GM21381 (cell line): ENCODE results near the gene LRIT2.

Source experiments
- ATAC-seq: cut with Tn5 transposase; IDR thresholded peaks from one replicate; pipeline ENCODE4 v1.9.1; 2021; ENCODE audit warnings: mild to moderate bottlenecking, moderate library complexity; ENCODE audit not compliant: unreplicated experiment

The LRIT2 gene, protein sequence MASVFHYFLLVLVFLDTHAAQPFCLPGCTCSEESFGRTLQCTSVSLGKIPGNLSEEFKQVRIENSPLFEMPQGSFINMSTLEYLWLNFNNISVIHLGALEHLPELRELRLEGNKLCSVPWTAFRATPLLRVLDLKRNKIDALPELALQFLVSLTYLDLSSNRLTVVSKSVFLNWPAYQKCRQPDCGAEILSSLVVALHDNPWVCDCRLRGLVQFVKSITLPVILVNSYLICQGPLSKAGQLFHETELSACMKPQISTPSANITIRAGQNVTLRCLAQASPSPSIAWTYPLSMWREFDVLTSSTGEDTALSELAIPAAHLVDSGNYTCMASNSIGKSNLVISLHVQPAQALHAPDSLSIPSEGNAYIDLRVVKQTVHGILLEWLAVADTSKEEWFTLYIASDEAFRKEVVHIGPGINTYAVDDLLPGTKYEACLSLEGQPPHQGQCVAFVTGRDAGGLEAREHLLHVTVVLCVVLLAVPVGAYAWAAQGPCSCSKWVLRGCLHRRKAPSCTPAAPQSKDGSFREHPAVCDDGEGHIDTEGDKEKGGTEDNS

DNA sequence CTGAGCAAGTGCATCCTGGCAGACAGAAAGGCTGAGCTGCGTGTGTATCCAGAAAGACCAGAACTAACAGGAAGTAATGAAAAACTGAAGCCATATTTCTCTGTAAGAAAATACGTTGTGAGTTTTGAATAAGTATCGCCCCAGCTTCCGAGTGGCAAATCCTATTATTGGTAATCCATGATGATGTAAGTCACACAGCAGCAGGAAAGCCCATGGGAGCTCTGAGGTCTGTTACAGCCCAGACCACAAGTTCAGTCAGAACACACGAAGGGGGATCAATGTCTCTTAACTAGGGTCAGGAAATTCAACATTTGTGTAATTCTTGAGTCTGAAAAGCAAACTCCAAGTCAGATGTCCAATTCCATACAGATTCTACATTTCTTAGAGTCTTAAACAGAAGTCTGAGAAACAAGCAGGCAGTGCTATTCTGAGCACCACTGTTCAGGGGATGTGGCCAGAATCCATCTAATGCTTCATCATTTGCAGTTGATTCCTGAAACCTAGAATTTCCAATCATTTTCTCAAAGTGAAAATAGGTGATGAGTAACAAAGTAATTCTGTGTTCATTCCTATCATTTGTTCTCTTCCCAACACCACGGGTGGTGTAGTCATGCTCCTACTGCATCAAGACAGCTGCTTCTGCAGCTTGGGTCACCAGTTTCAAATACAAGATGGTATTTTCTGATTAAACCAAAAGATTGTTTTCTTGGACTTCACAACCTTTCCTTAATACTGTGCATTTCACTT is at the start of gene LRIT2:
Gene LRIT2 (minus strand): TSS at position 118 of the 747 bp plus-strand sequence. CDS start 24 bp downstream, at position 94.
- ATAC-seq = no peak

DNA sequence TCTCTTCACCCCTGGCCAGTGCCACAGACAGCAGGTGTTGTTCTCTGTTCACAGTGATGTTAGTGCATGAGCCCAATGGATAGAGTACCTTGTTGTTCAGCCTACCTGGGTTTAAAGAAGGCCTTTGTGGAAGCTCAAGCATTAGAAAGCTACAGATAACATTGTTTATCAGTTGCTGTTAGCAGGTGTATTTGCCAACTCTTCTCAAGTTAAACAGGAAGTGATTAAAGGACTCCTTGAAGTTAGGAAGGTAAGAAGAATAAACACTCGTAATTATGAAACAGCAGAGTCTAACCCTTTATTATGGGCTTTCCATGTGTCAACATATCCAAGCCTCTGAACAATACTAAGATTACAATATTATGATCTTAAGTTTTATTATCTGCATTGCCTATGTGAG is 45.4 kb upstream of the LRIT2 start:
- ATAC-seq = no peak

DNA sequence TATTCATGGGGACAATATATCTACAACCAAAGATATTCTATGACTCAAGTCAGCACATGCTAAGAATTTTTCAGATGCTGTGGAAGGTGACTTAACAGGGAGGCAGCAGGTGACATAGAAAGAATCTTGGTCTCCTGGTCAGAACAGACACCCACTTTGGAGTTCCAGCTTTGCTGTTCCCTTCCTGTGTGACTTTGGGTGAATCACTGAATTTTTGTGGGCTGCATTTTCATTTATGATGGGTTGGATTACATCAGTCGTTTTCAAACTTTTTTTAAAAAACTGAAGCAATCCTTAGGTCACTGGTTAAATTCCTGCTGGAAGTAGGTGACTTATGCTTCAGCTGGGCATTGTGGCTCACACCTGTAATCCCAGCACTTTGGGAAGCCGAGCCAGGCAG is 44.4 kb upstream of the LRIT2 start:
- ATAC-seq = no peak

DNA sequence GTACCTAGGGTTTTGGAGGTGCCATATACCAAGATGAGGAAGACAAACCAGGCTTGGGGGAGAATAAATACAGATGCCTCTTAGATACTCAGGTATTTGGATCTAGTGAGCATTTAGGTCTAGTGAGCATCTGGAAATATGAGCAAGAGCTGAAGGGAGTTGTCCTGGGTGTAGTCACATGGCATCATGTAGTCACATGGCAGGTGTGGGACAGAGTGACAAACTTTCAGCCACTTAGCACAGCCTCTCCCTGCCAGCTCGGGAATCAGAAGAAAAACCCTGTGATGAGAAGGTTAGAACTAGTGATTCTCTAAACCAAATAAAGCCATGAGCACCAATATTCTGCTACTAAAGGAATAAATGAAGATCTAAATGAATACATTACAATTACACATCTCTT is 43.8 kb upstream of the LRIT2 start:
- no peak for ATAC-seq

DNA sequence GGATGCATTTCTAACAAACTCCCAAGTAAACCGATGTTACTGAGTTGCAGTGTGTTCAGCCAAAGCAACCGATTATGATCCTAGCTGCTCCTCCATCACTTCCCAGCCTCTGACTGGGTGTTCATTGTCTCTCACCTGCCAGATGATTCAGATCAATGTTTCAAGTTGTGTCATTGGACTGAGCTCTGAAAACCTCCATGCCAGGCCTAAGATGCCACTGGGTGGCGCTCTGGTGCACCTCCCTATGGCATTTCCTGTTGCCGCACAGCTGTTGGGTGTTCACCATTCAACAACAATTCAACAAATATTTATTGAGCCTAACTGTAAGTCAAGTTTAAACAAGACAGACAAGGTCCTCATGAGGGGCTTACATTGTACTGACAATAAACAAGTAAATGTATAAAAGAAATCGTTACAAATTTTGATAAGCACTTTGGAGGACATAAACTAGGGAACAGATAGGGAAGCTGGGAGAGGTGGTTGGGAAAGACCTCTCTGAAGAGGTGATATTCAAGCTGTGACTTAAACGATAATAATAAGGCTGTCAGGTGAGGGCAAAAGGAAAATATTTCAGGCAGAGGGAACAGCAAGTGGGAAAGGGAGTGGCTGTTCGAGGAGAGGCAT is 42.3 kb upstream of the LRIT2 start:
- no peak for ATAC-seq

DNA sequence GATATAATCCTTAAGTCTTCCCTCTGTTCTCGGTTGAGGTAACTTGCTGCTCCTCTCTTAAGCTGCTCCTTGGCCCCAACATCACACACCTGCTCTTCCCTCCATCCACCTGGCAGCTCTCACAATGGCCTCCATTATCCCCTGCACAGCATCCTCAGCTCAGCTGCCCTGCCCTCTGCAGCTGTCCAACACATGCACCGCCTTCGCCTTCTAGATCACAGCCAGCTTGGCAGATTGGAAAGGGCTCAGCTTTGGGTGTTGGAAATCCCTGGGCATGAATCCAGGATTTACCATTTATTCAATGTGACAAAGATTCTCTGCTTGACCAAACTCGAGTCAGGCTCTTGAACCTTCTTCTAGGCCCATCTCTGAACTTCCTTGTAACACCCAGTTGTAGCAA is 40.1 kb upstream of the LRIT2 start:
- ATAC-seq = no peak

DNA sequence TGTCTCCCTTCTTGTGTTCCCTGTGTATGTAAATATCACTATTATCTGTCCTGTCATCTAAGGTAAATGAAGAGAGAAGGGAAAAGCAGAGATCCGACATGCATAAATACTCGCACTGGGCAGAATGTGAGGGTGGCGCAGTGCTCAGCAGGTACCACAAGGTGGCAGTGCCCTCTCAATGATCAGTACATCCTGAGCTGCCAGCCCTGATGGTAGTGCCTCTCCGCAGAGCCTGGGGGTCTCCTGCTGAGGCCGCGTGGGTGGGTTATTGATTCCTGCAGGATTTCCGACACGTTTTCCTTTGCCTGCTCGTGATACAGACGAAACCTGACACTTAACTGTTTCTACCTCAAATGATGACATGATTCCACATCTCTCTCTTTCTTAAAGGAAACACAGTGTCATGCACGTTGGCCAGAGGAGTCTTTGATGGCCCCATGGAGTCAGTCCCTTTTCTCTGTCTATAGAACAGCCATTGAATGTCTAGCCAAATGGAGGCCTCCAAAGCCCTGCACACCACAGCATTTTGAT is 39.3 kb upstream of the LRIT2 start:
- ATAC-seq = peak; percentile 94

DNA sequence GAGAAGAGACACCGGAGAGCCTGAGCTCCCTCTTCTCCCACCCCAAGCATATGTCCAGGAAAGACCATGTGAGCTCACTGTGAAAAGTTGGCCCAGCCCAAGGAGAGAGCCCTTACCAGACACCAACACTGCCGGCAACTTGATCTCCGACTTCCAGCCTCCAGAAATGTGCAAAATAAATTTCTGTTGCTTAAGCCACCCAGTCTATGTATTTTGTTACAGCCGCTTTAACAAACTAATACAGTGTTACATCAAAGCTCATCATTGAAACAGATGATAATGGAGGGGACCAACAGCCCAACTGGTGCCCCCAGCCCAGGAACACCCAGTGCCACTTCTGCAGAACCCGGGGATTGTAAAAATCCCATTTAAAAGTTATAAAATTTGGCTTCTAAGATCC is 38.4 kb upstream of the LRIT2 start:
- no peak for ATAC-seq

DNA sequence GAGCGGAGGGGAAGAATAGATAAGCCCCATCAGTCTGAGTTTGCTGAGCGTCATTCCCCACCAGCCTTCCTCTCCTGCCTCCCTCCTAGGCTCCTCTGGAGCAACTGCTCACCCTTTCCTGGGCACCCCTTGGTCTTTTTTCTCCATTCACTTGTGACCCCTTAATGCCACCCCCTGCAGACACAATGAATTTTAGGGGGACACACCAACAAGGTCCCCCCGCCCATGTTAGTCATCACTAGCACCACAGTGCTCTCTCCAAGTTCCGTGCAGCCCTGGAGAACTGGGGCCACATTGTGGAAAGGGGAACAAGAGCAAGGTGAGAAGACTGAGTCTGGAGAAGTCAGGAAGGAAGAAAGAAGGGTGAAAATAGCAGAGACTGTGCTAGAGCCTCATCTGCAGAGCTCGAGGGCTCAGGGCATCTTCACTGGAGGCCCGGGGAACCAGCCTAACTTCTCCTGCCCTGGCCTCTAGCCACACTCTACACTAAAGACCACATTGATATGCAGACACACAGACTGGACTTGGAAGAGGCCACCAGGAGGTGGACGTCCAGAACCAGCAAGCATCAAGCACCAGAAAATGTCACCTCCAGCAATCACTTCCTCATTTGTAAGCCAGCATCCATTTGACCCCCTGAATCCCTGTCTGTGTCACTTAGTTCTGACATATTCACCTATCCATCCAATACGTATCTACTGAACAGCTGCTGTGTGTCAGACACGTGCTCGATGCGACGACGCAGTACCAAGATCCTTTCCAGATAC is 37.0 kb upstream of the LRIT2 start:
- ATAC-seq = no peak

DNA sequence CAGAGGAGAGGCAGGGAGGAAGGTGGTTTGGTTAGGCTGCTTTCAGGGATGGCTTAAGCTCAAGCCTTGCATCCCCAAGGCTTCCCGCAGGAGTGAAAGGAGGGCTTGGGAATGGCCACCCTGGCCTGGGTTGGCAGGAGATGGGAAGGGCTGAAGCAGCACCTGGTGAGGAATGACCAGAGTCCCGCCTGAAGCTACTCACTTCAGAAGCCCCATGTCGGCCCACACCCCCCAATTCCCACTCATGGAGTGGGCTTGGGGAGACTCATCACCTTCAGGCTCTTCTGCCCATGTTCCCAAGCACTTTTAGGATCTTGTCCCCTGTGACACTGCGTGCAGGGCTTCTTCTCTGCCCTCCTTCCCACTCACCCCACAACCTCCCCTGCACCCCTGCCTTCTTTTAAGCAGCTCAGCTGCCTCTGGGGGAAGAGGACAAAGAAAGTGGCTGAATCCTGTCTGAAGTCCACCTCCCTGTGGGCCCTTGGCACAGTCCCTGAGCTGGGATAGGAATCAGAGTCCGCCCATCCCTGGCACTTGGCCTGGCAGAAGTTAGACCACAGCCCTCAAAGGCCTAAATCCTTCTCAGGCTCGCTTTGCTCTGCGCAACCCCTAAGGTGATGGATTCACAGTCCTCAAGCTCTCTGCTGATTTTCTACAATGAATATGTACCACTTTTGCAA is 36.0 kb upstream of the LRIT2 start:
- no peak for ATAC-seq

DNA sequence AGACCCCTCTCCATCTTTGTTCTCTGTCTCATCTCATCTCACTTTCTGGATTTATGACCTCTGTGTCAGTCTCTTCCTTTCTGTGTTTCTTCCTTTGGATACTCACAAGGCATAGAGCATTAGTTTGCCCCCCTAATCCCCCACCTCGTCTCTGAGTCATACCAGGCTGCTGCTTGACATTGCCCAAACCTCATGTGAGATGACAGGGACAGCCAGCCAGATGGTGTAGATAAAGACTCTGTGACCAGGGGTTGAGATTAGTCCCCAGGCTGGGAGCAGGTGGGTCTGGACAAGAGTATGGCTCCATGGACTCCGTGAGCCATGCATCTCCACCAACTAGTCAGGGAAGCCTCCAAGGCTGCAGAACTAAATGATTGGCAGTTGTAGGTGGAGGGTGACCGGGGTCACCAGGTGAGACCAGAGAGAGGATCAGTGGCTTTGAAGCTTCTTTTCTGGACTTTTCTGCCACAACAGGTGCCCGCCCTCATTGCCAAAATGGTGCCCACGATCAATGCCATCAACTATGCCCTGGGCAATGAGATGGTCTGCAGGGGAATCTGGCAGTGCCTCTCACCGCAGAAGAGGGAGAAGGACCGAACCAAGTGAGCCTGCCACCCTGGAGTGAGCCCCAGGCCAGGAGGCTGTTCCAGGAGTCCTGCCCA is 32.8 kb upstream of the LRIT2 start:
- ATAC-seq = no peak

DNA sequence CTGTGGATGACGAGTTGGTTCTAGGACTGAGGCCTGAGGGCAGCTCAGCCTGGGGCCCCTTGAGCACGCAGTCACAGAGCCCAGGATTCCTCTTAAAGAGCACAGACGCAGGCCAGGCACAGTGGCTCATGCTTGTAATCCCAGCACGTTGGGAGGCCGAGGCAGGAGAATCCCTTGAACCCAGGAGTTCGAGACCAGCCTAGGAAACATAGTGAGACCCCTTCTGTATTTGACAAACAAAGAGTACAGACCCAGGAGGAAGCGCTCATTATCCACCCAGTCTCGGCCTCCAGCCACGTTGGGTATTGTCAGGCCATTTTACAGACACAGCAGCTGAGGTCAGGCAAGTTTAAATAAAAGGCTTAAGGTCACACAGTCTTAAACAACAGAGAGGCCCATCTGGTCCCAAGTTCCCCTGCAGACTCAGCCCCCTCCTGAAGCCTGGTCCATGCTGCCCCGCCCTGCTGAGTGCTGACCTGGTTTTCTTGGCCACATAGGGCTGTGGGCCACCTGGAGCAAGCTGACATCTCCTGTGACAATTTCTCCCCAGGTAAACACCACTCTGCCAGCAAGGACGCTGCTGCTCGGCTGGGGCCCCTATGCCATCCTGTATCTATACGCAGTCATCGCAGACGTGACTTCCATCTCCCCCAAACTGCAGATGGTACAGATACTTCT is 32.1 kb upstream of the LRIT2 start:
- ATAC-seq = no peak

DNA sequence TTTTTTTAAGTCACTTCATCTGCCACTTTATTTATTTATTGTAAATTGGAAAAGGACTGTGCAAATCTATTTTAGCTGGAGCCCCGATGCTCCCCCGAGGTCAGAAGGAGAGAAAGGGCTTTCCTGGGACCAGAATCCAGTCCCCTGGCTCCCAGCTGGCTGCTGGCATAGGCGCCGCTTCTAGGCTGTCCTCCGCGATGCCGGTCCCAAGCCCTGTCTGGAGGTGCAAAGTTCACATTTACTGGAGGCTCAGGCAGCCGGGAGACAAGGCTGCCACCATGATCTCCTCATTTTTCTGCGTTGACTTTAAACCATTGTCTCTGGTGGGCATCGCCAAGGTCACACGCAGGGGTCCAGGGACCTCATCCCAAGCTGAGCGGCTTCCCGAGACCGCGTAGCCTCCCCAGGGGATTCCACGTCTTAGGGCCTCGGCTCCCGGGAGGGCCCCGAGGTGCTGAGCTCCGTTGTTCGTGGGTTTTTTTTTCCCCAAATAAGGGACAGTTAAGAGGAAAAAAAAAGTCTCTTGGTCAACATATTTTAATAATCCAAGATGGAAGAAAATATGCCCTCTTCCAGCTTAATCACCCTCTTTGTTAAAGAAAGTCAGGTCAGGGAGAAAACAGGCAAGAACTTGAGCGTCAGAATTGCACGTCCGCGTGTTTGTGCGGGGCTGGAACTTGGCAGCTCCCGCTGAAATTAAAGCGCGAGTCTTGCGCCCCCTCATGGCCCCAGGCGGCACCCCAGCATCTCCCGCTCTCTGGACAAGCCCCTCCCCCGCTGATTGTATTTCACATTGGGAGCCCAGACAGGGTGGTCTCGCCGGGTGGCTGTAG is 31.4 kb upstream of the LRIT2 start:
- no peak for ATAC-seq

DNA sequence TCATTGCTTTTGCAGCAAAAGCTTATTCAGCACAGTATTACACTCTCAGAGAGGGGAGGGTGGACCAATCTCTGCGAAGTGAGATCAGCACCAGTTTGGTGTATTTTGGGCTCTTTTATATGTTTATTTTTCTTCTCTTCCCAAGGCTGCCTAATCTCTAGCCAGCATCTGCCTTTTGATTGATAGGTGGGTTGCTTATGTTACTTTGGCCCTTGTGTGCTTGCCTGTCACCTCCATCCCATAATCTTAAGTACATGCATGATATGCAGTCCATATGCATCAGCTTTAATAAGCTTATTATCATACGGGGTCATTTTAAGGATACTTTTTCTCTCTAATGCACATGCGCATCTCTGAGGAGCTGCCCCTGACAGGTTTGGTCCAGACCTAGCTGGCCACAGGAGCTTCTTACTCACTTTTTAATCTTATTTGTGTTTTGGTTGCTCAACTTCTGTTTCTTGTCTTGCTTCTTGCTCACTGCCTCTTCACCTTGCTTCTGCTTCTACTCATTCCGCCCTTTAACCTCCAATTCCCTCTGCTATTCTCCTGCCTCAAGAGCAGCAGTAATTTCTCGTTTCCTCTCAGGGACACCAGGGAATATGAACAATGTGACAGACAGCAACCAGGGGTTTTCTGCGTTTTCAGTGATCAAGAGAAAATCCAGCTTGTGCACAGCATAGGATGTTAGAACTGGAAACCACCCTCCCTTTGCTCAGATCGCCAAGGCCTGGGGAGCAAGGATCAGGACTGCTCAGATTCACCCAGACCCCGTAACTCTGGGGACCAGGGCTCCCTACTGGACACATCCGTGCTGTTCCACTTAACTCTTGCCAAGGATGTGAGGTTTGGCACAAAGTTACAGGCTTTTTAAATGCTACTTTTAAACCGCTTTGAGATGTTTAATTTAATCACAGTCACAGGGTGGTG is 29.5 kb upstream of the LRIT2 start:
- no peak for ATAC-seq

DNA sequence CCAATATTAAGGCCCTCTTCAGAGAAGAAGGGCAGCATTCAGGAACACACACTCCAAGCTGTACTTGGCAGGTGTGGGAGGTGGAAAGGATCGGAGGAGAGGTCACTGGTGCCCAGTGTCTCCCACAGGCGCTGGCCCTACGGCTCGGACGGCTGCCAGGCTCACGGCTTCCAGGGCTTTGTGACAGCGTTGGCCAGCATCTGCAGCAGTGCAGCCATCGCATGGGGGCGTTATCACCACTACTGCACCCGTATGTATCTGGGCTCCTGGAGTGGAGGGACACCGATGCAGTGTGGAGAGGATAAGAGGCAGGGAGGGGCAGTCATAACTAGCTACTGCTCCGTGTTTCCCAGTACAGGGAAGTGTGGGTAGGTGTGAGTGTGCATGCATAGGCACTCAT is 23.4 kb upstream of the LRIT2 start:
- no peak for ATAC-seq

DNA sequence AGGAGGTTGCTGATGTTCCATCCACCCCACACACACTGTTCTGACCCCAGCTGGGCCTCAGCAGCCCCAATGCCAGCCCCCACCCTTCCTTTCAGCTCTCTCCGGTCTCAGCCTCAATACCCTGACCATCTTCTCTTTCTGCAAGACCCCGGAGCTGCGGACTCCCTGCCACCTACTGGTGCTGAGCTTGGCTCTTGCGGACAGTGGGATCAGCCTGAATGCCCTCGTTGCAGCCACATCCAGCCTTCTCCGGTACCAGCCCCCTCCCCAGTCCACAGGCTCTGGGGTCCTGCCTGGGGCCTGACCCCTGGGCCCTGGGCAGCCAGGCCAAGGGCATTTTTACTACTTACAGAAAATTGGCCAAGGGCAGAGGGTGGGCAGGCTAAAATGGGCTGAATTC is 22.2 kb upstream of the LRIT2 start:
- ATAC-seq = no peak

DNA sequence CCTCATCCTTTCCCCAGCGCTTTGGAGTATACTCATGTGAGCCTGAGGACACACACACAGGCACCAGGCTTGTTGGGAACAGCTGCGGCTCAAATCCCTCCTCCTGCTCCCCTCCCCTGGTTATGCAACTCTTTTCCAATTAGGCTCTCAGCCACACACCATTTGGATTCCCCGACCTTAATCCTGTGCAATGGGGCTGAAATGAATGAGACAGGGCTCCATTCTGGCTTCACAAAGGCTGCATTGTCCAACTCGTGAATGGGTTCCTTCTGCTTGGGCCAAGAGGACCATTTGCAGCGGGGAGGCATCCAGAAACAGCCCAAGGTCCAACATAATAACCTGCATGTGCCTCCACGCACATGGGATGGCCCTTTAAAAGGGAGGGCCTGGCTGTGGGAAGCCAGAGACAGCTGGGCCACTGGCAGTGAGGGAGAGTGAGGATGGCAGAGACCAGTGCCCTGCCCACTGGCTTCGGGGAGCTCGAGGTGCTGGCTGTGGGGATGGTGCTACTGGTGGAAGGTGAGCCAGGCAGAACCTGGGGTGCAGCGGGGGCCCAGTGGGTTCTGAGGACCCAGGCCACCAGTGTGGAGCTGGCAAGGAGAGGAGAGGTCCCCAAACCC is 19.4 kb upstream of the LRIT2 start, which contains the start of gene RGR:
Gene RGR (plus strand): TSS at position 403 of the 620 bp plus-strand sequence. CDS start 38 bp downstream, at position 441.
- ATAC-seq = no peak
